Dermis microvascular lymphatic vessel endothelial cell (primary cell): ENCODE data around the gene SPATA13. TPM values are rescaled to one million over a fixed set of nuclear protein-coding genes. Genes with fewer than 3 reads are reported as not detected.
A peak's percentile ranks its signal among the peaks of the same experiment; 100 is the strongest.

Experiments used
- DNase-seq, 2 donors: peaks; one replicate each; pipeline versions ENCODE4 v3.0.0 to v3.0.0-alpha.2; 2010; ENCODE audit warnings: low read depth in 2 of 2
- total RNA-seq: library from RNA; depleted of rRNA; stranded (reverse); fragments of >200 nt; gene quantifications from 2 replicates; pipeline ENCODE4 v1.2.1, GENCODE V29; 2014

The SPATA13 gene
- total RNA-seq, 1 donor from 2014 or later: 2.1 TPM

GRCh38 chr13:24250376-24251057 is 90.0 kb downstream of the SPATA13 start:
- no peak for DNase-seq

DNA sequence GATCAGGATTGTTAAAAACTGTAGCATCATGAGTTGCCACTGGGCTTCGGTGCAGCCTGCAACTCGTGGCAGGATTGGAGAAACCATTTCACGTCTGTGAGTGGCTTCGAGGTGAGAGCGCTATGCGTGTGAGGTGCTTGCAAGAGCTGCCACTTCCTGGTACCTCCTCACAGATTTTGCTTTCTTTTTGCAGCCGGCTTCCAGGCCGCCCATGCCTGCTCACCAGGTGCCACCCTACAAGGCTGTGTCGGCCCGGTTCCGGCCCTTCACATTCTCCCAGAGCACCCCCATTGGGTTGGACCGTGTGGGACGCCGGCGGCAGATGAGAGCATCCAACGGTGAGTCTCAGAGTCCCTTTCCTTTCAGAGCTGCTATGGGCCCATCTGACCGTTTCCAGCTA is 91.0 kb downstream of the SPATA13 start:
- DNase-seq: no peak

- no peak for DNase-seq
Measured at GRCh38 chr13:24252136-24252535, 91.6 kb downstream of the SPATA13 start.

- DNase-seq: no peak
Measured at GRCh38 chr13:24253520-24254145, 93.1 kb downstream of the SPATA13 start.

DNA sequence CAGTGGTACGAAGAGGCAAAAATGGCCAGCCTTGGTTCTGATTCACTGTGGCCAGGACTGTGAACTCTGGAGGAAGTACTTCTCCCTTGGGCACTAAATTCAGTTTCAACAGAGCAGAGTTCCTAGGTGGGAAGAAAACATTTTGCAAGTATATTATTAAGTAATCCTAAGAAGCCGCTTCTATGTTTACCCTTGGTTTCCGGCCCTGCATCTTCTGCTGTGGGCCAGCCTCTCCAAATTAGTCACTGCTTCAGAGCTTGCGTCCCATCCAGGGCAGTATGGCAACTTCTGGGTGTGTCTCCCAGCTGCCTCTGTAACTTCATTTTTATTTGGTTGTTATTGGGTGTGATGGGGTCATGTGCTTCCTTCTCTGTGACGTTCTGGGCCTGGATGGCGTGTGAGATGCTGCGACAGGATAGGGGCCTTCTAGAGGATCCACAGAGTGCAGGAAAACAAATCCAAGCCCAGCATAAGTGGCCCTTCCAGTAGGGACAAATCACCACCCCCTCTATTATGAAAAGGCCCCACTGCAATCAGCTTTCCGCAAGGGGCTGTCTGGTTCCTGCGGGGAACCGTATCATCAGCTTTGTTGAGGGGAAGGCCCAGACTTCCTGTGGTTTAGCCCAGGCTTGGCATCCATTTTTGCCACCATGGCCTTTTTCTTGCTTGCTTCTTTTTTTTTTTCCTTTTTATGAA is 93.8 kb downstream of the SPATA13 start:
- DNase-seq: no peak

GRCh38 chr13:24257497-24257896 is 97.0 kb downstream of the SPATA13 start:
- DNase-seq: no peak

DNA sequence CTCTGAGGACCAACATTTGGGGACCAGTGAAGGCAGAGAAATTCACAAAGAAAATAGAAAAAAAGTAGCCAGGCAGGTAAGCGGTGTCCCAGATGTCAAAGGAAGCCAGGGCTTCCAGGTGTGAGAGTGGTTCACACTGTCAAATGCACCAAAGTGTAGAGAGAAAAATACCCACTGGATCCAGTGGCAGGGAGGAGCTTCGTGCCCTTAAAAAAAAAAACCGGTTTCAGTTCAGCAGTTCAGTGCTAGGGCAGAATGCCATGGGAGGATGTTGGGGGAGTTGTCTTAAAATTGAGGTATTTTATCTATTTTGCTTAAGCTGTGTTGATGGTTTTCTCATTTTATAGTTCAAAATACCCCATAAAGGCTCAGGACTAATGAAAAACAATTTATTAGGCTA is 101.0 kb downstream of the SPATA13 start:
- no peak for DNase-seq

- no peak for DNase-seq
Measured at GRCh38 chr13:24263632-24264031, 103.1 kb downstream of the SPATA13 start.

DNA sequence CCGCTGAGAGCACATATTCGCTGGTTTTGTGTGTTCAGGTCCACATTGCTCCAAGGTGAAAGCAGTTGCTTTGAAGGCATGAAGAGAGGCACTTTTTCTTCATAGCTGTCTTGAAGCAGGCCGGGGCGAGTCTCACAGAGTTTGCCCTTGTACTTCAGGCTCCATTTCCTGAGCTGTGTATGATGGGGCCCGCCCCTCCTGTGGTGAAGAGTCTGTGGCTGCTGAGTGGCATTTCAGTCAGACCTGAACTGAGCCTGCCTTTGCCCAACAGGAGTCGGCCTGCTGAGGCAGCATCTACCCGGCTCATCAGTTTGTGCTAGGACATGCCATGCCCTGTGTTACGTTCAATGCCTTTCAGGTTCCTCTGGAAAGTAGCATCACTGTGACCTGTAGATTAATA is 104.5 kb downstream of the SPATA13 start:
- DNase-seq: no peak

- DNase-seq: no peak
Measured at GRCh38 chr13:24265453-24265852, 104.9 kb downstream of the SPATA13 start.

GRCh38 chr13:24267274-24267673 is 106.8 kb downstream of the SPATA13 start:
- DNase-seq: no peak

- no peak for DNase-seq
Measured at GRCh38 chr13:24267801-24268200, 107.3 kb downstream of the SPATA13 start.

- DNase-seq: no peak
Measured at GRCh38 chr13:24269821-24270220, 109.3 kb downstream of the SPATA13 start.

DNA sequence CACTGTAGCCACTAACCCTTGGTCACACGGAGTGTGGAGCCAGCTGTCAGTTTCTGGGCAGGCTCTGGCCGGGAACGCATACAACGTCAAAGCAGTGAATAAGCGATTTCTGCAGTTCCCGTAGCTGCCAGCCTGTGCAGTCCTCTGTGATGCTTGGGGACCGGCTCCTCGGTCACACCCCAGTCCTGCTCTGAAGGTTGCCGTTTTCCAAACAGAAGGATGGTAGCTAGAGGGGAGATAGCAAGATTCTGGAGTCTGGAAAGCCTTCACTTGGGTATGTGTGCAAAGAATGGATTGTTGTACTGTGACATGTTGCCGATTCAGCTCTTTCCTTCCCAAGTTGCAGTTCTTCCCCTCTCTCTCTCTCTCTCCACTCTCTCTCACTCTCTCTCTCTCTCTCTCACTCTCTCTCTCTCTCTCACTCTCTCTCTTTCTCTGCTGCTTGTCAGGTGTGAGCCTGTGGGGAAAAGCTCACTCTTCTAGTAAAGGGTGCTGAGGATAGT is 110.2 kb downstream of the SPATA13 start:
- DNase-seq: peak in 1 of 2 donors; percentile 2

- no peak for DNase-seq
Measured at GRCh38 chr13:24271231-24271600, 110.7 kb downstream of the SPATA13 start.

DNA sequence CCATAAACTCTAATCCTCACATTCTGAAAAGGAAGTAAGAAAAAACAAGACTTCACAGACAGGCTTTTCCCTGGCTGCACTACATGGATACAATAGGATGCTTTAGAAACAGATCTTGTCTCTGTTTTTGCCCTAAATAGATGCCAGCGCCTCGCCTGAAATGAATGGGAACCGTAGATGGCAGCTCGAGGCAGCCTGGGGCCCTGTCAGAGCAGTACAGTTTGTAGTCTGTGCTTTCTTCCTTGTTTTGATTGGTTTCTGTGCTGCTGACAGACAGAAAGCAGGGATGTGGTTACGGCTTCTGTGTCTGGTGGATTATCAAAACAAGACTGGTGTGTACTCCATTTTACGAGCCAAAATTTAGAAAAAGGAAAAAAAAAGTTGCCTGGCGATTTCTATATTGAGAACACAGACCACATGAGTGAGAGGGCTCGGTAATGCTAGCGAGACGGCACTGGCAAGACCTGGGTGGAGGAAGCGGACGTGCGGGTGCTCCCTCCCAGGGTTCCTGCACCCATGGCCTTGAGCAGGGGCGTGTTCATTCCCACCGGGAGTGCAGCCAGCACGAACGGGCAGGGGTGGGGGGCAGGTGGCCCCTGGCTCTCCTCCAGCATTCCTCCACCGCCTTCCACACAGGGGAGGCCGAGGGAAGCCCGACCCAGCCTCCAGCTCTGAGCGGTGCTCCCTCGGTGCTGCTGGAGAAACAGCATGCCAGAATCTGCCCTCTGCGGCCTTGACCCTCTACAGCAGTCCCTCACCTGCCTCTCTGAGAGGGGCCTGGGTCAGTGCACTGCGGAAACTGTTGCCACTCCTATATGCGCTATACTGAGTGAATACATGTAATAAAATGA is 111.3 kb downstream of the SPATA13 start:
- DNase-seq: peak; percentile 15 to 47

GRCh38 chr13:24272452-24273161 is 112.1 kb downstream of the SPATA13 start:
- DNase-seq: no peak

GRCh38 chr13:24273926-24274325 is 113.4 kb downstream of the SPATA13 start:
- no peak for DNase-seq

GRCh38 chr13:24274452-24275021 is 114.0 kb downstream of the SPATA13 start:
- no peak for DNase-seq

- DNase-seq: no peak
Measured at GRCh38 chr13:24275041-24275440, 114.5 kb downstream of the SPATA13 start.

- DNase-seq: no peak
Measured at GRCh38 chr13:24276306-24276705, 115.8 kb downstream of the SPATA13 start.
